Left ventricle myocardium inferior (tissue), 1 donor: ENCODE data around the gene WHAMM. TPM values are rescaled to one million over a fixed set of nuclear protein-coding genes. Genes with fewer than 3 reads are reported as not detected.
"Not testable (repeated sequence)": the region's sequence is repeated elsewhere in the genome, so short reads cannot be mapped to it uniquely, and the experiment has no call there.

Source experiments
- DNase-seq: peaks from one replicate; pipeline ENCODE4 v3.0.0-alpha.2; 2020
- H3K27ac ChIP-seq: fragments of 200-600 bp; replicated peaks from 2 replicates; pipeline ENCODE4 v1.8.0; 2021
- H3K27me3 ChIP-seq: fragments of 200-600 bp; 2 replicates; pipeline ENCODE4 v1.8.0; 2021; ENCODE audit warnings: low read depth
- H3K36me3 ChIP-seq: fragments of 200-600 bp; 2 replicates; pipeline ENCODE4 v1.8.0; 2021
- H3K4me1 ChIP-seq: fragments of 200-600 bp; 2 replicates; pipeline ENCODE4 v1.8.0; 2021
- H3K4me3 ChIP-seq: fragments of 200-600 bp; 2 replicates; pipeline ENCODE4 v1.8.0; 2021; ENCODE audit warnings: mild to moderate bottlenecking, moderate library complexity
- H3K9me3 ChIP-seq: fragments of 200-600 bp; replicated peaks from 2 replicates; pipeline ENCODE4 v1.8.0; 2021
- intact Hi-C: fragments of 100-400 bp; cut with micrococcal nuclease; formaldehyde crosslinking; loops from one replicate; pipeline ENCODE4 v1.11.0; 2022
- total RNA-seq: library from RNA; stranded (reverse); fragmentation: NEBNext Ultra II Directional; extraction: Animal tissue kit (Norgen Biotek cat#: 25700); gene quantifications from one replicate; pipeline ENCODE4 v1.2.1, GENCODE V29; 2021
- TF ChIP-seq, protein P1 (sequence below): fragments of 200-600 bp; IDR thresholded peaks from 2 replicates; pipeline ENCODE4 v1.8.0; 2021; ENCODE audit warnings: antibody characterized with exemption, mild to moderate bottlenecking, borderline replicate concordance
- donor health status: DM: no; HTN: yes; CAD: no; lungs with severe emphysema.

WHAMM gene
- total RNA-seq, 1 donor from 2014 or later = 5.4 TPM

DNA sequence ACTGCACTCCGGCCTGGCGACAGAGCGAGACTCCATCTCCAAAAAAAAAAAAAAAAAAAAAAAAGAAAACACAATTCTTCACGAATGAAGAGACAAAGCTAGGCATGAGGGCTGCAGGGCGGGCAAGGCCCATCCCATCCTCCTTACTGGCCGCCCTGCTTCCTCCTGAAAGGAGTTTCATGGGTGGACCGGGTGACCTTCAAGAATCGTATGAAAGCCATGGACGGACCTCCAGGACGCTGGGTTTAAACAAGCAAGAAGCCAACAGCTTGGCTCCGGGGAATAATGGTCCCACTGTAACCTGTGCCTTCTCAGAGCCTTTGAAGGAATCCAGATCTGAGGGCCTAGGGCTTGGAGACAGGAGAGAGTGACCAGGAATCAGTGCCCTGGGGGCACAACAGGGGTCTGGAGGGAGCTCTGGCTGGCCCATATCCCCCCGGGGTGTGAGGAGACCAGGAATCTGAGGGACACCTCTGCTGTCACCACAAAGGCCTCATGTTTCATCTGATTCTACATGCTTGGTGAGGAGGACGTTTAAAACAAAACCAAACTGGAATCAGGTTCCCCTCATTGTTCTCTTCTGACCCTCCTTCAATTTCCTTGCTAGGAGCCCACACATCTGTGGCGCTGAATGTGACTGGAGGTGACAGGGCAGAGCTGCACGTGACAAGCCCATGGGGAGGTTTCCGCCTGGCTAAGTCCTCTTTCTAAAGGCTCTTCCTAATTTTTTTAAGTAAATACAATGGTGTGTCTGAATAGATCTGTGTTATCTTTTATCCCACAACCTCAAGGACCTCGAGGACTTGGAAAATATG, 46.1 kb downstream of the WHAMM start:
- H3K27me3 ChIP-seq = no peaks in the 10 kb centered on the region

DNA sequence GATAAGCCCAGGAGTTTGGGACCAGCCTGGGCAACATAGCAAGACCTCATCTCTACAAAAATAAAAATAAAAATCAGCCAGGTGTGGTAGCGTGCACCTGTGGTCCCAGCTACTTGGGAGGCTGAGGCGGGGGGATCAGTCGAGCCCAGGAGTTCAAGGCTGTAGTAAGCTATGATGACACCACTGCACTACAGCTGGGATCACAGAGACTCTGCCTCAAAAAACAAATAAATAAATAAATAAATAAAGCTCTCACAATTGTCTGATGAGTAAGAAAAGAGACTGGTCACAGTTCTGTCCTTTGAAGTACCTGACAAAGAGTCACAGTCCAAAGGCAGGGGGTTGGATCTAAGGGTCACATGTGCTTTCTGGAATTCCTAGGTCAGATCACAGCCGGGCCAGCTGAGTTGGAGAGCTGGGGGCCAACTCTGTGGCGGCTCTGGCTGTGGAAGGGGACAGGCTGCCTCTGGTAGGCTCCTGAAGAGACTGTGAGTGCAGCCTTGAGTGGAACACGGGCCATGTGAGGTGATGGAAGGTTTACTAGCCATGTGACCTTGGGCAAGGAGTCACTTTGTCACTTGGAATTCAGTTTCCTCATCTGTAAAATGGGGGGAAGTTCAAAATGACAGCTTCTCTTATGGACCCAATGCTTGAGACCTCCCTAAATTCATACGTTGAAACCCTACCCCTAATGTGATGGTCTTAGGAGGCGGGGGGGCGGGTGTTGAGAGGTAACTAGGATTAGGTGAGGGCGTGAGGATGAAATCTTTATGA, 47.2 kb downstream of the WHAMM start:
- DNase-seq = no peak
- peaks cover 4% of the 10 kb centered on the region for H3K36me3 ChIP-seq
- no peaks in the 10 kb centered on the region for H3K9me3 ChIP-seq
- intact Hi-C loops = no loop called here
- no peak overlapping the region for H3K27ac ChIP-seq
- H3K4me3 ChIP-seq = no peak overlapping the region
- no peaks in the 10 kb centered on the region for H3K4me1 ChIP-seq
- H3K27me3 ChIP-seq = no peaks in the 10 kb centered on the region
- TF ChIP-seq, protein P1, sequence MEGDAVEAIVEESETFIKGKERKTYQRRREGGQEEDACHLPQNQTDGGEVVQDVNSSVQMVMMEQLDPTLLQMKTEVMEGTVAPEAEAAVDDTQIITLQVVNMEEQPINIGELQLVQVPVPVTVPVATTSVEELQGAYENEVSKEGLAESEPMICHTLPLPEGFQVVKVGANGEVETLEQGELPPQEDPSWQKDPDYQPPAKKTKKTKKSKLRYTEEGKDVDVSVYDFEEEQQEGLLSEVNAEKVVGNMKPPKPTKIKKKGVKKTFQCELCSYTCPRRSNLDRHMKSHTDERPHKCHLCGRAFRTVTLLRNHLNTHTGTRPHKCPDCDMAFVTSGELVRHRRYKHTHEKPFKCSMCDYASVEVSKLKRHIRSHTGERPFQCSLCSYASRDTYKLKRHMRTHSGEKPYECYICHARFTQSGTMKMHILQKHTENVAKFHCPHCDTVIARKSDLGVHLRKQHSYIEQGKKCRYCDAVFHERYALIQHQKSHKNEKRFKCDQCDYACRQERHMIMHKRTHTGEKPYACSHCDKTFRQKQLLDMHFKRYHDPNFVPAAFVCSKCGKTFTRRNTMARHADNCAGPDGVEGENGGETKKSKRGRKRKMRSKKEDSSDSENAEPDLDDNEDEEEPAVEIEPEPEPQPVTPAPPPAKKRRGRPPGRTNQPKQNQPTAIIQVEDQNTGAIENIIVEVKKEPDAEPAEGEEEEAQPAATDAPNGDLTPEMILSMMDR = no peak

More for the DNA sequence above, 46.1 kb downstream of the WHAMM start:
- Histone ChIP-seq H3K4me3 (no peak overlapping the region), H3K36me3 (peaks cover 10% of the 10 kb centered on the region), H3K27ac (no peak overlapping the region), H3K9me3 (no peaks in the 10 kb centered on the region), H3K4me1 (no peaks in the 10 kb centered on the region)
- DNase-seq = no peak
- TF ChIP-seq, protein P1 = no peak
- intact Hi-C loops = no loop called here

DNA sequence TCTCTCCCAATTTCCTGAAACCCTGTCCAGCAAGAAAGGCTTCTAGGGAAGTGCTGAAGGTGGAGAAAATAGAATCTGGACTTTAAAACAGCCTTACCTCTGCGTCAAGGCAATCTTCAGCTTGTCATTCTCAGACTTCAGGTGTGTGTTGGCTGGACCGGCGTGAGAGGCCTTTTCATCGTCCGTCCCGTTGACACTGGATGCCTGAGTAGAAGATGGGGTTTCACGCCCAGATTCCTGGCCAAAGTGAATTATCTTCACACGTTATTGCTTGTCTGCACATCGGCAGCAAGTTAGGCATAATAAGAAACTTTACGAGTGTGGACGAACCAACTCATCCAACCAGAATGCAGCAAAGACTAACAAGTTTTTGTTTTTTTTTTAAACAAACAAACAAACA, 49.5 kb downstream of the WHAMM start:
- H3K27ac ChIP-seq = no peak overlapping the region
- intact Hi-C loops = no loop called here
- no peaks in the 10 kb centered on the region for H3K27me3 ChIP-seq
- H3K9me3 ChIP-seq = no peaks in the 10 kb centered on the region
- no peak for DNase-seq
- H3K36me3 ChIP-seq = no peaks in the 10 kb centered on the region
- H3K4me3 ChIP-seq = no peak overlapping the region
- H3K4me1 ChIP-seq = no peaks in the 10 kb centered on the region
- TF ChIP-seq, protein P1 = no peak

DNA sequence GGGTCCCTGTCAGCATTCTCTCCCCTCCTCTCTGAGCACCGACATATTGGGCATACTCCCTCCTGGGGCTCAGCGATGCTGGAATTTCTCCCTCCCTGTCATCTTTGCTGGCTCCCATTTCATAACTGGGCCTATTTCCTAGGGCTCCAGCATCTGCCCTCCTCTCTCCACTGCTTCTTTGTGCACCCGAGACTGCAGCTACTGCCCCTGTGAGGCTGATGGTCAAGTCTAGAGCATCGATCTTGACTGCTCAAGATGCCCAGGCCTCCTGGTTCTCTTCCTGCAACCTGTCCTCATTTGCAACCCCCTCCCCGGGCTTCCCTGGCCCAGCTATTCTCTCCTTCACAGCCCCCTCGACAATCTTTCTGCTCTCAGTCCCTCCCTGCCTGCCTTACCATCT, 53.5 kb downstream of the WHAMM start:
- H3K27ac ChIP-seq = no peak overlapping the region
- H3K36me3 ChIP-seq = no peaks in the 10 kb centered on the region
- H3K9me3 ChIP-seq = no peaks in the 10 kb centered on the region
- TF ChIP-seq, protein P1 = no peak
- no peaks in the 10 kb centered on the region for H3K27me3 ChIP-seq
- peaks cover 8% of the 10 kb centered on the region for H3K4me1 ChIP-seq
- no peak for DNase-seq
- H3K4me3 ChIP-seq = no peak overlapping the region
- intact Hi-C loops = no loop called here

DNA sequence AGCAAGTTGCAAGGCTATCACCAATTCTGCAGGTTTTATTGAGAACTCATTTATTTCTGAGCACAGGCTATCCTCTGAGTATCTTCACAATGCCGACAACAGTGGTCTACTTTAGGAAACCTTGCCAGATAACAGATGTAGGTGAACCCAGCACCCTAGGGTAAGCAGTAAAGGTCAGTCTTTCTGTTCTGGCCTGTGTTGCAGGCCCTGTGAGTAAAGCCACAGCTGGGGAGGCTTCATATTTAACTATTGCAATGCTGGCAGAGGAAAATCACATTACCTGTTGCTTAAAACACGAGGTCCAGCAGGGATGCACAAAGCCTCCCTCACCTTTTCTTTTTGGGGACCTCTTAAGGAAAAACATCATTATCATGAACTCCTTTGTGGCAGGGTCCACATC, 55.5 kb downstream of the WHAMM start:
- Histone ChIP-seq H3K4me1 (peaks cover 8% of the 10 kb centered on the region), H3K27me3 (no peaks in the 10 kb centered on the region), H3K9me3 (no peaks in the 10 kb centered on the region), H3K27ac (no peak overlapping the region), H3K36me3 (no peaks in the 10 kb centered on the region), H3K4me3 (no peak overlapping the region)
- DNase-seq = no peak
- intact Hi-C loops = no loop called here
- TF ChIP-seq, protein P1 = no peak

DNA sequence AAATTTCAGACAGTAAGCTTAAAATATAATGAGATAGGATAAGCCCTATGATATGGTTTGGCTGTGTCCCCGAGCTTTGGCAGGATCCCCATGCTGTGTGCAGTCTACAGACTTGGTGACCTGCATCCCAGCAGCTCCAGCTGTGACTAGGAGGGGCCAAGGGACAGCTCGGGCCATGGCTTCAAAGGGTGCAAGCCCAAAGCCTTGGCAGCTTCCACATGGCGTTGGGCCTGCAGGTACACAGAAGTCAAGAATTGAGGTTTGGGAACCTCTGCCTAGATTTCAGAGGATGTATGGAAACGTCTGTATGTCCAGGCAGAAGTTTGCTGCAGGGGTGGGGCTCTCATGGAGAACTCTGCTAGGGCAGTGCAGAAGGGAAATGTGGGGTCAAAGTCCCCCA, 56.2 kb downstream of the WHAMM start:
- H3K27me3 ChIP-seq, DNase-seq, H3K27ac ChIP-seq, H3K9me3 ChIP-seq, H3K36me3 ChIP-seq, intact Hi-C loops, H3K4me3 ChIP-seq, H3K4me1 ChIP-seq: not testable (repeated sequence)

DNA sequence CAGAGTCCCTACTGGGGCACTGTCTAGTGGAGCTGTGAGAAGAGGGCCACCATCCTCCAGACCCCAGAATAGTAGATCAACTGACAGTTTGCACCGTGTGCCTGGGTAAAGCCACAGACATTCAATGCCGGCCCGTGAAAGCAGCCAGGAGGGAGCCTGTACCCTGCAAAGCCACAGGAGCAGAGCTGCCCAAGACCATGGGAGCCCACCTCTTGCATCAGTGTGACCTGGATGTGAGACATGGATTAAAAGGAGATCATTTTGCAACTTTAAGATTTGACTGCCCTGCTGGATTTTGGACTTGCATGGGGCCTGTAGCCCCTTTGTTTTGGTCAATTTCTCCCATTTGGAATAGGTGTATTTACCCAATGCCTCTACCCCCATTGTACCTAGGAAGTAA, 56.6 kb downstream of the WHAMM start:
- H3K9me3 ChIP-seq, intact Hi-C loops, H3K36me3 ChIP-seq, H3K27ac ChIP-seq, DNase-seq, H3K27me3 ChIP-seq, H3K4me3 ChIP-seq: not testable (repeated sequence)
- H3K4me1 ChIP-seq = peaks cover 11% of the 10 kb centered on the region
